SU-DHL-6 (cell line): Measurements from ENCODE around the gene SAFB2.

Experiments used
- CTCF ChIP-seq: fragments of 200-600 bp; sonication (generic); IDR thresholded peaks from one replicate; pipeline ENCODE4 v1.5.1; 2017; ENCODE audit warnings: antibody characterized with exemption, mild to moderate bottlenecking, low read length, moderate library complexity; ENCODE audit not compliant: insufficient read depth, poor library complexity, severe bottlenecking
- EZH2phosphoT487 ChIP-seq: fragments of 200-600 bp; sonication (generic), shearing (Covaris generic); conservative IDR thresholded peaks from 2 replicates; pipeline ENCODE4 v1.6.1; 2018; ENCODE audit warnings: mild to moderate bottlenecking, antibody characterized with exemption, low read length, moderate library complexity, mixed read lengths

- no peak for TF ChIP-seq CTCF
- no peak for TF ChIP-seq EZH2phosphoT487
These were observed 26.8 kb downstream of the SAFB2 start for GRCh38 chr19:5595745-5596144.
